K562 (cell line): Measurements from ENCODE around the gene KRT222. TPM values are rescaled to one million over a fixed set of nuclear protein-coding genes. Genes with fewer than 3 reads are reported as not detected.

Experiments used
- CBFB ChIP-seq: sonication (generic); formaldehyde crosslinking; IDR thresholded peaks from 2 replicates; pipeline ENCODE4 v1.4.0; 2020; ENCODE audit warnings: mild to moderate bottlenecking, missing genetic modification reagents
- DDX20 ChIP-seq: fragments of 450-650 bp; IDR thresholded peaks from 2 replicates; pipeline ENCODE4 v1.6.1; 2016; ENCODE audit warnings: missing genetic modification characterization, low read depth, mild to moderate bottlenecking, missing compliant biosample characterization, moderate library complexity
- E4F1 ChIP-seq: fragments of 250-450 bp; sonication (Bioruptor Pico); IDR thresholded peaks from 2 replicates; pipeline ENCODE4 v1.5.0; 2021; ENCODE audit warnings: mild to moderate bottlenecking, borderline replicate concordance
- FOXK1 ChIP-seq: sonication (generic); formaldehyde crosslinking; IDR thresholded peaks from 2 replicates; pipeline ENCODE4 v1.8.0; 2022; ENCODE audit warnings: missing genetic modification reagents, mild to moderate bottlenecking, borderline replicate concordance
- KDM4B ChIP-seq, 2 experiments: fragments of 450-650 bp in 1 of 2; sonication (generic) in 1 of 2; IDR thresholded peaks; 2 replicates each; pipeline ENCODE4 v1.6.1; 2016 to 2017; ENCODE audit warnings: borderline replicate concordance in 2 of 2, antibody characterized with exemption in 1 of 2, low read depth in 1 of 2, mild to moderate bottlenecking in 1 of 2
- MGA ChIP-seq: fragments of 450-650 bp; IDR thresholded peaks from 2 replicates; pipeline ENCODE4 v1.6.1; 2016; ENCODE audit warnings: mild to moderate bottlenecking, moderate library complexity
- NONO ChIP-seq, 2 experiments: fragments of 200-400 bp in 1 of 2; fragments of 450-650 bp in 1 of 2; formaldehyde crosslinking in 1 of 2; IDR thresholded peaks; 2 replicates each; pipeline ENCODE4 v1.6.1; 2017; ENCODE audit warnings: low read depth in 2 of 2, mild to moderate bottlenecking in 2 of 2, moderate library complexity in 2 of 2, low read length in 1 of 2
- PHB ChIP-seq: fragments of 250-450 bp; sonication (Bioruptor Pico); IDR thresholded peaks from 2 replicates; pipeline ENCODE4 v1.5.0; 2021
- ZC3H8 ChIP-seq: fragments of 450-650 bp; IDR thresholded peaks from 2 replicates; pipeline ENCODE4 v1.6.1; 2017
- ZNF316 ChIP-seq: fragments of 450-650 bp; IDR thresholded peaks from 2 replicates; pipeline ENCODE4 v1.6.1; 2016
- ZNF740 ChIP-seq, 3 experiments: fragments of 200-800 bp in 1 of 3; sonication (Bioruptor generic) in 1 of 3; sonication (generic) in 1 of 3; formaldehyde crosslinking in 1 of 3; IDR thresholded peaks; 2 replicates each; pipeline versions ENCODE4 v1.6.1 to v1.8.0; 2016 to 2022; ENCODE audit warnings: mild to moderate bottlenecking in 2 of 3, missing compliant biosample characterization in 2 of 3, missing genetic modification characterization in 2 of 3, missing genetic modification reagents in 1 of 3
- polyA plus RNA-seq, 8 experiments: library from polyadenylated mRNA; depleted of rRNA in 4 of 8; stranded (reverse) in 5 of 8; unstranded in 3 of 8; fragments of >200 nt; fragmentation: Nextera tagmentation in 2 of 8; fragmentation: Illumina TruSeq in 1 of 8; extraction: Ambion mirVana in 2 of 8; extraction: Trizol in 1 of 8; gene quantifications; 2 replicates each; pipeline versions ENCODE4 v1.2.1 to v1.2.3, GENCODE V29; 2011 to 2014; ENCODE audit warnings: inconsistent platforms in 1 of 8, missing spikeins in 1 of 8
- total RNA-seq, 7 experiments: library from RNA; depleted of rRNA in 6 of 7; stranded (reverse); fragments of >200 nt in 6 of 7; fragmentation: Illumina TruSeq in 2 of 7; extraction: Trizol in 2 of 7; gene quantifications; 2 replicates each; pipeline versions ENCODE4 v1.2.1 to v1.2.3, GENCODE V29; 2011 to 2021; ENCODE audit warnings: low replicate concordance in 1 of 7

Gene KRT222
- total and polyA plus RNA-seq, 9 of the 15 experiments (the other 6 are each of a cell fraction or from before 2014, with no cell fraction given): 0.03 to 0.11 (median 0.05) TPM; not detected in 5

- TF ChIP-seq MGA (no peak), KDM4B (IDR thresholded peaks at IDR 0.05; ENCODE audit: borderline replicate concordance in 2 of 2, low read depth in 1 of 2) (no peak), NONO (IDR thresholded peaks at IDR 0.05; ENCODE audit: low read depth in 2 of 2, low read length in 1 of 2) (no peak), PHB (CRISPR knock-in tag) (no peak), DDX20 (tag) (no peak), E4F1 (CRISPR knock-in tag) (no peak), ZNF316 (no peak), ZC3H8 (no peak), FOXK1 (CRISPR knock-in tag) (no peak), ZNF740 (CRISPR knock-in tag; IDR thresholded peaks at IDR 0.05) (no peak), ZNF740 (tag; IDR thresholded peaks at IDR 0.05) (no peak), CBFB (no peak)
Measured at GRCh38 chr17:40687106-40687505, 22.1 kb upstream of the KRT222 start (continued).
